GM15510 (cell line): Measurements from ENCODE around the gene CTSD.

Source experiments
- POLR2A ChIP-seq: IDR thresholded peaks from 3 replicates; pipeline ENCODE4 v1.6.1; 2011; ENCODE audit warnings: borderline replicate concordance; ENCODE audit not compliant: insufficient read length; ENCODE audit errors: extremely low read depth

CTSD gene

GRCh38 chr11:1762537-1763302, 1.0 kb downstream of the CTSD start:
- no peak for TF ChIP-seq POLR2A

GRCh38 chr11:1761857-1762536, 1.7 kb downstream of the CTSD start:
- TF ChIP-seq POLR2A, result no peak

- no peak for TF ChIP-seq POLR2A
Observed at GRCh38 chr11:1761110-1761856, 2.4 kb downstream of the CTSD start.

GRCh38 chr11:1760351-1761109, 3.2 kb downstream of the CTSD start:
- no peak for TF ChIP-seq POLR2A

GRCh38 chr11:1759851-1760220, 3.9 kb downstream of the CTSD start:
- TF ChIP-seq POLR2A, result no peak

GRCh38 chr11:1759151-1759850, 4.4 kb downstream of the CTSD start:
- no peak for TF ChIP-seq POLR2A

- TF ChIP-seq POLR2A, result no peak
Observed at GRCh38 chr11:1758611-1759150, 5.0 kb downstream of the CTSD start.

GRCh38 chr11:1757861-1758610, 5.7 kb downstream of the CTSD start:
- TF ChIP-seq POLR2A, result no peak

GRCh38 chr11:1756791-1757771, 6.6 kb downstream of the CTSD start:
- no peak for TF ChIP-seq POLR2A

GRCh38 chr11:1755692-1756561, 7.8 kb downstream of the CTSD start:
- no peak for TF ChIP-seq POLR2A

GRCh38 chr11:1755344-1755691, 8.4 kb downstream of the CTSD start:
- no peak for TF ChIP-seq POLR2A
